Lower leg skin (tissue), 3 donors: Measurements from ENCODE around the gene IL1A.

ENCODE experiments used
- CTCF ChIP-seq, 3 donors: fragments of 450-650 bp; IDR thresholded peaks; one replicate each; pipeline ENCODE4 v1.5.1; 2016; ENCODE audit warnings: antibody characterized with exemption in 3 of 3, mild to moderate bottlenecking in 3 of 3, moderate library complexity in 2 of 3
- POLR2A ChIP-seq, 2 donors: fragments of 450-650 bp; IDR thresholded peaks; one replicate each; pipeline ENCODE4 v1.6.1; 2016 to 2017; ENCODE audit warnings: antibody characterized with exemption in 2 of 2, mild to moderate bottlenecking in 1 of 2, moderate library complexity in 1 of 2

- TF ChIP-seq CTCF (IDR thresholded peaks at IDR 0.05) = no peak
- TF ChIP-seq POLR2A (IDR thresholded peaks at IDR 0.05) = no peak
Observed at GRCh38 chr2:112789186-112789585, 4.9 kb upstream of the IL1A start.
